Esophagus (tissue), 2 donors: ENCODE results near the gene FBXL7. TPM values are rescaled to one million over a fixed set of nuclear protein-coding genes. Genes with fewer than 3 reads are reported as not detected.

Experiments
- H3K27ac ChIP-seq, 2 donors: one replicate each; pipeline ENCODE4 v1.5.1; 2013; ENCODE audit warnings: low read depth in 2 of 2, mild to moderate bottlenecking in 2 of 2, inconsistent platforms in 1 of 2, low read length in 1 of 2, moderate library complexity in 1 of 2
- H3K27me3 ChIP-seq, 2 donors: one replicate each; pipeline ENCODE4 v1.6.1; 2013; ENCODE audit warnings: low read length in 2 of 2, control low read depth in 1 of 2, mild to moderate bottlenecking in 1 of 2; ENCODE audit not compliant: insufficient read depth in 2 of 2, control insufficient read depth in 1 of 2
- H3K36me3 ChIP-seq, 2 donors: one replicate each; pipeline ENCODE4 v1.6.1; 2013; ENCODE audit warnings: low read length in 1 of 2; ENCODE audit not compliant: control insufficient read depth in 2 of 2, insufficient read depth in 2 of 2
- H3K4me1 ChIP-seq, 2 donors: one replicate each; pipeline ENCODE4 v1.6.1; 2013; ENCODE audit warnings: low read length in 1 of 2; ENCODE audit not compliant: control insufficient read depth in 2 of 2, insufficient read depth in 2 of 2
- H3K4me3 ChIP-seq, 2 donors: one replicate each; pipeline ENCODE4 v1.5.1; 2013; ENCODE audit warnings: low read length in 2 of 2, mild to moderate bottlenecking in 2 of 2, low read depth in 1 of 2, moderate library complexity in 1 of 2
- H3K9me3 ChIP-seq, 2 donors: one replicate each; pipeline ENCODE4 v1.6.1; 2013; ENCODE audit warnings: mild to moderate bottlenecking in 2 of 2, low read depth in 1 of 2, low read length in 1 of 2, moderate library complexity in 1 of 2; ENCODE audit not compliant: control insufficient read depth in 2 of 2, insufficient read depth in 1 of 2
- WGBS, 2 donors: extraction: QIAGEN DNeasy Blood & Tissue Kit; methylation state at CpG; one replicate each; pipeline ENCODE4 v1.1.7; 2013; 5-methylcytosine and 5-hydroxymethylcytosine counted together
- polyA plus RNA-seq, 2 donors: library from polyadenylated mRNA; stranded (reverse); fragments of 200-250 nt; gene quantifications; one replicate each; pipeline ENCODE4 v1.2.3, GENCODE V29; 2013
- donor health status: healthy with polysubstance abuse.
- donor health status: Bipolar disorder and iron deficiency.

FBXL7 gene
- polyA plus RNA-seq, 2 donors, result 1.8 to 4.4 TPM

DNA sequence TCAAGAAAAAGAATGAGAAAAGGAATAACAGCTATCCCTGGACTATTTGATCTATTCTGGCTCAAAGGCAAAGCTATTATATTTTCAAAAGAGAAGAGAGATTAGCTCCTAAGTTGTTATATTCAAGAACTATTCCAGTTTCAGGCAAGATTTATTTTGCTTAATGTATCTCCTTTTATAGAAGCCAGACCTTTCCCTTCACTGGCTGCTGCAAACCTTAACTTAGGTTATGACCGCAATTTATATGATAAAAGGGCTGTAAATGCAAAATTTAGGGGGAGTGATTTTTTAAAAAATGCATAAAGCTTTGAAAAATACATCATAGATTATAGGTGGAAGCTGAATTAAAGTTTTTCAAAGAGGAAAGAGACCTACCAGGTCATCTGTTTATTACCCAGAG lies 97.8 kb downstream of the FBXL7 start:
- Histone ChIP-seq H3K4me1 (no peaks in the 10 kb centered on the region), H3K27me3 (no peaks in the 10 kb centered on the region), H3K27ac (no peak overlapping the region), H3K36me3 (no peaks in the 10 kb centered on the region), H3K4me3 (no peak overlapping the region), H3K9me3 (no peaks in the 10 kb centered on the region)
- WGBS, 2 donors, result 92 to 96% methylated on average over 1 of the region's 1 CpG

DNA sequence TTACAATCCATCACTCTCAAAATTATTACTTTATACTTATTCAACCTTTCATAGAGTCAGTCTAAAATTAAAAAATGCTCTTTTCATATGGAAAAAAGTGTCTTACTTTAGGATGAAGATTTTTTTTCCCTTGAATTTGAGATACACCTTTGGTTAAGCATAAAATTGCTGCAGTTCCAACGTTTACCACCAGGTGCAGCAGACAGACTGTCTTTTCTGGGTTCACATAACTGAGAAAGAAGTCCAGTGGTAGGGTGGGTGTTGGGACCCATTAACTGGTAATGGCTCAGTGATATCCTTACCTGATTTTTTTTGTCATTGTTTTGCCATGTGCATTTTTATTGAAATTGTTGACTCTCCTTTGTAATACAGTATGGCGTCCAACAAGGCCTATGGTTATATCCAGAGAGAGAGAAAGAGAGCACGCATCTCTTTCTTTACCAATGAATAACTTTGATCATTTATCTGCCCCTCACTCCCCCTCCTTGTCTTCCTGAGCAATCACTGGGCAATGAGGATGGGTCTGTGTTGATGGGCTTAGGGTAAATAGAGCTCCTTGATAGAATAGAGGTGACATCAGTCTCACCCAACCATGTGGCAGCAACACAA lies 98.4 kb downstream of the FBXL7 start:
- Histone ChIP-seq H3K9me3 (no peaks in the 10 kb centered on the region), H3K4me3 (no peak overlapping the region), H3K36me3 (no peaks in the 10 kb centered on the region), H3K27ac (no peak overlapping the region), H3K27me3 (no peaks in the 10 kb centered on the region), H3K4me1 (no peaks in the 10 kb centered on the region)
- 64 to 68% methylated on average over 3 of the region's 3 CpGs for WGBS, 2 donors

DNA sequence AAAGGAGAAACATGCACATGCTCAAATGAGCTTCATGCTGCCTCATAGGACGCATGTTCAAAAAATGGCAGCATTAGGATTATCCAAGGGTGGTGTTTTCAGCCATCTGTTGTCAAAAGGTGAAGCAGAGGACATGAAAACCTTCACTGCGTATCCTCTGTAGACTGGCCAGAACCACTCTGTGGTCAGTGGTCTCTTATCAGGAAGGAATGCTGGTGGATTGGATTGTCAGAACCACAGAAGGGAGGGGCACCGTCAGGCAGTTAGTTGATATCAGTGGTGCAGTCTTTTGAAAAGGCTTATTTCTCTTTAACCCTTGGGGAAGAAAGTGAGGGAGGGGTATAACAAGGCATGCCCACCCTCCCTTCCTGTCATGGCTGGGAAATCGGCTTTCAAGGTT lies 100.1 kb downstream of the FBXL7 start:
- Histone ChIP-seq H3K36me3 (no peaks in the 10 kb centered on the region), H3K9me3 (no peaks in the 10 kb centered on the region), H3K4me3 (no peak overlapping the region), H3K27me3 (no peaks in the 10 kb centered on the region), H3K4me1 (no peaks in the 10 kb centered on the region), H3K27ac (no peak overlapping the region)
- 72 to 88% methylated on average over 4 of the region's 4 CpGs for WGBS, 2 donors

DNA sequence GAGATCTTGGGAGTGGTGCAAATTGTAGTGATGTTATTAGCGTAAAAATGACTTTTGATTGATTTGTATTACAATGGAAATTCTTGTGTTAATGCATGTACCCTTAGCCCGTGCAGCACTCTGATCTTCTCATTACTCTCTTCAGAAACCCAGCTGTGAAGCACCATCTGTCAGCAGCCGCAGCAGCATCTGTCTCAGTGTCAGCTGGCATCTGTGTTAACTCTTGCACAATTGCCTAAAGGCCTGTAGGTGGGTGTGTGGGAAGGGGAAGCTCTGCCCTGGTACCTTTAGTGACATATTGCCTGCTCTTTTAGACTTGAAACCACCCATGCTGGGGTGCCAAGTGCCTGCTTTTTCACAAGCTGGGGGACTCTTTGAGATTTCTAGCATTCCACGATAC lies 101.3 kb downstream of the FBXL7 start:
- H3K9me3 ChIP-seq, result no peaks in the 10 kb centered on the region
- H3K4me1 ChIP-seq, result no peaks in the 10 kb centered on the region
- no peak overlapping the region for H3K4me3 ChIP-seq
- H3K36me3 ChIP-seq, result no peaks in the 10 kb centered on the region
- 58 to 65% methylated on average over 4 of the region's 4 CpGs for WGBS, 2 donors
- H3K27me3 ChIP-seq, result no peaks in the 10 kb centered on the region
- H3K27ac ChIP-seq, result no peak overlapping the region

DNA sequence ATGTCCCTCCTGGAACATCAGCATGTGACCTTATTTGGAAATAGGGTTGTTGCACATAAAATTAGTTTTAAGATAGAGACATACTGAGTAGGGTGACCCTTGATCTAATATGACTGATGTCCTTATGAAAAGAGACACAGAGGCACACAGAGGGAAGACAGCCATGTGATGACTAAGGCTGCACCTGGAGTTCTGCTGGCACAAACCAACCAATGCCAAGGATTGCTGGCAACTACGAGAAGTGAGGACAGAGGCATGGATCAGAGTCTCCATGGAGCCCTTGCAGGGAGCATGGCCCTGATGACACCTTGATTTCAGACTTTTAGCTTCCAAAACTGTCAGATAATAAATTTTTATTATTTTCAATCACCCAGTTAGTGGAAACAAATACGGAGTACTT lies 101.9 kb downstream of the FBXL7 start:
- no peaks in the 10 kb centered on the region for H3K27me3 ChIP-seq
- H3K9me3 ChIP-seq, result no peaks in the 10 kb centered on the region
- no peak overlapping the region for H3K4me3 ChIP-seq
- H3K27ac ChIP-seq, result no peak overlapping the region
- 74 to 85% methylated on average over 2 of the region's 2 CpGs for WGBS, 2 donors
- no peaks in the 10 kb centered on the region for H3K4me1 ChIP-seq
- no peaks in the 10 kb centered on the region for H3K36me3 ChIP-seq

DNA sequence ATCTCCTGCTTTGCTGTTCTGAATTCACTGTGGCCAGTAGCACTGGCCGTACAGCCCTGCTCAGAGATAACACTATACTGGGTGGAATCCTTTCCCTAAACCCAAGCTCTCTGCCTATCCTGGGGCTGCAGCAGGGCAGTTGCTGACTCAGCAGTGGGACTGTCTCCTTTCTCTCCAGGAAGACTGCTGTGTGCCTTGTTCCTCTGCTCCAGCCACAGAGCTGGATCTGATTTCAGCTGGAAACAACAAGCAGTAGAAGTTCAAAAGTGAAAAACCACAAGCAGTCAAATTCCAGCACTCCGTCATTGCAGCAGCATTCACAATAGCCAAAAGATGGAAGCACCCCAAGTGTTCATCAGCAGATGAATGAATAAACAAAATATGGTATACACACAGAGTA lies 105.0 kb downstream of the FBXL7 start:
- H3K27me3 ChIP-seq, result no peaks in the 10 kb centered on the region
- H3K4me3 ChIP-seq, result no peak overlapping the region
- 93 to 94% methylated on average over 2 of the region's 2 CpGs for WGBS, 2 donors
- H3K27ac ChIP-seq, result no peak overlapping the region
- H3K36me3 ChIP-seq, result no peaks in the 10 kb centered on the region
- H3K9me3 ChIP-seq, result no peaks in the 10 kb centered on the region
- peaks cover 0 to 3% of the 10 kb centered on the region in 2 donors for H3K4me1 ChIP-seq

DNA sequence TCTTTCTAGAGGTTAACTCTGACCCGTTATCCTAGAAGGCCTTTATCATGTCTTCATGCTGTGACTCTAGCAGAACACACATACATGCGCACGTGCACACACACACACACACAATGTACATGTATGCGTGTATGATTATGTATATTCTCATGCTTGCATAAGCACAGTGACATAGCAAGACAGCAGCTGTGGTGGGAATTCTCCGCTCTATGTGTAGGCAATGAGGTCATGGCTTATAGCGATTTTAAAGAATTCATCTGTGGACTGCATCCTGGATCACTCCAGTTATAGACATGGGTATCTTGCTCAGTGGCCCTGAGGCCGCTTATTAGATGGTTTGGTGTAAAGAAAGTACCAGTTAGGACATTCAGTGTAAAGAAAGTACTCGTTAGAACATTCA lies 106.2 kb downstream of the FBXL7 start:
- H3K27me3 ChIP-seq, result no peaks in the 10 kb centered on the region
- no peaks in the 10 kb centered on the region for H3K36me3 ChIP-seq
- H3K27ac ChIP-seq, result no peak overlapping the region
- no peaks in the 10 kb centered on the region for H3K9me3 ChIP-seq
- H3K4me1 ChIP-seq, result peaks cover 0 to 3% of the 10 kb centered on the region in 2 donors
- 86 to 89% methylated on average over 8 of the region's 8 CpGs for WGBS, 2 donors
- H3K4me3 ChIP-seq, result no peak overlapping the region

DNA sequence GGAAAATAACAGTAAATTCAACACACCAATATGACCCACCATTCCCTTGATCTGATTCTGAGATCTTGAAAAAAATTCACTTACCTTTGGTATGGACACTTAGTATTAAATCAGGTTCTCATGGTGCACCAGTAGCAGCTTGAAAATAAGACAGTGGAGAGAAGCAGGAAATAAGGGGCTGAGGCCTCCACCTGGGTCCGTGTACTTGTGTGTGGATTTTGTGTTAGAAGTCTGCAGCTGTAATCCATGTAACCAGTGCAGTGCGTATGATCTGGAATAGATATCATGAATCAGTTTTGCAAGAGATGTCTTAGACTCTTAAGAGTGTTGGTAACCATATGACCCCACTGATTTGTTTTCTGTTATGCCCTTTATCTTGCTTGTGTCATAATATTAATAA lies 107.1 kb downstream of the FBXL7 start:
- peaks cover 0 to 3% of the 10 kb centered on the region in 2 donors for H3K4me1 ChIP-seq
- H3K4me3 ChIP-seq, result no peak overlapping the region
- H3K27ac ChIP-seq, result no peak overlapping the region
- H3K36me3 ChIP-seq, result no peaks in the 10 kb centered on the region
- WGBS, 2 donors, result 67 to 72% methylated on average over 2 of the region's 2 CpGs
- no peaks in the 10 kb centered on the region for H3K27me3 ChIP-seq
- H3K9me3 ChIP-seq, result no peaks in the 10 kb centered on the region

DNA sequence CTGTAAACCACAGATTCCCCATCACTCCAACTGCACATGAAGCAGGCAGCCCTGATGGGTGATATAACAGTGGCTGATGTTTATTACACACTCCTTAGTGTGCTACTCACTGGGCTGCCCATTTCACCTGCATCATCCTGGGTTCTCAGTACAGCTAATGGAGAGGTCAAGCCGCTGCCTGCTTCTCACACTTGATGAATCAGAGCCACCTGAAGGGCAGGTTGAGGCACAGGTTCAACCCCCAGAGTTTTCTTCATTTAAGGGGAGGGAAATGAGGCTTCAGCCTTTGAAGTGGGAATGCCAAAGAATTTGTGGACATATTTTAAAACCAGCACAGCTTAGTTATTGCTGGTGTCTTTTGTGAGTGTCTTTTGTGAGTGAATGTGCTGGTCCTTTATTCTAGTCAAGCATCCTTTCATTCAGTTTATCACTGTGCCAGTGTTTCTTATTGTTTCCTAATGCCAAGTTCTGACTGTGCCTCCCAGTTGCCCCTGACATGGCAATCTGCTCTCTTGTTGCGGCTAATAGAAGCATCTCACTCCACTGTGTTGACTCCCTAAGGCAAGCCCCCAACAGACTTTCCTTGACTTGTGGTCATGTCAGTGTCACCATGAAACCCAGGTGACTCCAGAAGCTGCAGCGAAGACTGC lies 109.2 kb downstream of the FBXL7 start:
- 85 to 91% methylated on average over 3 of the region's 3 CpGs for WGBS, 2 donors
- no peaks in the 10 kb centered on the region for H3K27me3 ChIP-seq

DNA sequence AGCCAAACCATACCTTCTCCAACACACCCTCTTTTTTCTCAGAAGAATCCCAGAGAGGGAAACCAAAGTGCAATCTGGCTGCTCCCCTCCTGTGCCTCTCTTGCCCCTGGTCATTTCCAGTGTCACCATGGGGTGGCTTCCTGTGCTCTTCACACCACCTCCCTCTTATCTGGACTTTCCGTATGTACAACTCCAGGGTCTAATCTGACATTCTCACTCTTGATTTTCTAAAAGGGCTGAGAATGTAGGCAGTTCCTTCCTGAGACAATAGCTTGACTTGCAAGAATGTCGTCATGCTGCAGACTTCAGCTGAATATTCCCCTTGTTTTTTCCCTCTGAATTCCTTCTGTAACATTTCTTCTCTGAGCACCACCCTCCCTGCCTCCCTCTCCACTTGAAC lies 110.2 kb downstream of the FBXL7 start:
- 76 to 87% methylated on average over 2 of the region's 2 CpGs for WGBS, 2 donors
- no peak overlapping the region for H3K27ac ChIP-seq
- no peaks in the 10 kb centered on the region for H3K9me3 ChIP-seq
- H3K4me3 ChIP-seq, result no peak overlapping the region
- peaks cover 0 to 3% of the 10 kb centered on the region in 2 donors for H3K4me1 ChIP-seq
- H3K27me3 ChIP-seq, result no peaks in the 10 kb centered on the region
- no peaks in the 10 kb centered on the region for H3K36me3 ChIP-seq

More for the DNA sequence above, 109.2 kb downstream of the FBXL7 start:
- Histone ChIP-seq H3K36me3 (no peaks in the 10 kb centered on the region), H3K27ac (no peak overlapping the region), H3K4me1 (peaks cover 0 to 3% of the 10 kb centered on the region in 2 donors), H3K4me3 (no peak overlapping the region), H3K9me3 (no peaks in the 10 kb centered on the region)
